Endothelial cell of umbilical vein (primary cell): Measurements from ENCODE around the gene THOP1. TPM values are rescaled to one million over a fixed set of nuclear protein-coding genes. Genes with fewer than 3 reads are reported as not detected.

Experiments
- BruUV-seq: library from RNA; stranded (reverse); fragments of 400-500 nt; replicated peaks from 2 replicates; lab custom pipeline; 2021; lab: Mats Ljungman, UMichigan
- CTCF ChIA-PET: fragments of 300-600, 350-600 bp; sonication (Branson Sonifier 250); formaldehyde crosslinking; loops from one replicate; lab custom pipeline; 2021; ENCODE audit warnings: antibody characterized with exemption, inconsistent platforms; lab: Charles Lee
- POLR2A ChIA-PET: fragments of 300-600, 350-600 bp; sonication (Branson Sonifier 250); formaldehyde crosslinking; loops from one replicate; lab custom pipeline; 2021; ENCODE audit warnings: antibody characterized with exemption, inconsistent platforms; lab: Charles Lee
- DNase-seq: peaks from one replicate; pipeline ENCODE4 v3.0.0-alpha.2; 2011; ENCODE audit warnings: low read depth, low spot score
- FAIRE-seq: peaks from 2 replicates; lab custom pipeline; 2011; peaks lifted over from hg19 to GRCh38; lab: Jason Lieb, UNC
- H2AFZ ChIP-seq: 2 replicates; pipeline ENCODE4 v1.6.0; 2012; ENCODE audit warnings: low read depth, low read length, control low read depth, inconsistent platforms
- H3K27ac ChIP-seq: 2 replicates; pipeline ENCODE4 v1.5.1; 2011; ENCODE audit warnings: low read depth, mild to moderate bottlenecking, control low read depth, low read length, moderate library complexity; ENCODE audit not compliant: insufficient read depth
- H3K27me3 ChIP-seq, 2 experiments: 2 replicates each; pipeline versions ENCODE4 v1.6.0 to v1.6.1; 2011; ENCODE audit warnings: low read length in 2 of 2, mixed read lengths in 1 of 2; ENCODE audit not compliant: control insufficient read depth in 2 of 2, insufficient read depth in 2 of 2
- H3K36me3 ChIP-seq, 2 experiments: 2 replicates in 1 of 2; 3 replicates in 1 of 2; pipeline ENCODE4 v1.5.1; 2011; ENCODE audit warnings: low read length in 2 of 2, mild to moderate bottlenecking in 1 of 2, moderate library complexity in 1 of 2; ENCODE audit not compliant: control insufficient read depth in 2 of 2, insufficient read depth in 2 of 2; ENCODE audit errors: extremely low read depth in 1 of 2
- H3K4me1 ChIP-seq: 3 replicates; pipeline ENCODE4 v1.5.1; 2011; ENCODE audit warnings: mild to moderate bottlenecking, low read length; ENCODE audit not compliant: control insufficient read depth, insufficient read depth; ENCODE audit errors: extremely low read depth
- H3K4me2 ChIP-seq: 2 replicates; pipeline ENCODE4 v1.6.1; 2011; ENCODE audit warnings: low read length, control low read depth, mixed read lengths; ENCODE audit not compliant: insufficient read depth
- H3K4me3 ChIP-seq, 3 experiments: fragments of 200-600 bp in 1 of 3; sonication (generic), shearing (Covaris generic) in 1 of 3; replicated peaks in 1 of 3; 2 replicates each; pipeline ENCODE4 v1.5.1; 2011 to 2016; ENCODE audit warnings: control low read depth in 3 of 3, low read length in 3 of 3, mild to moderate bottlenecking in 2 of 3, inconsistent platforms in 1 of 3, low read depth in 1 of 3, moderate library complexity in 1 of 3; ENCODE audit not compliant: insufficient read depth in 1 of 3
- H3K79me2 ChIP-seq: 2 replicates; pipeline ENCODE4 v1.6.0; 2012; ENCODE audit warnings: low read length, inconsistent platforms; ENCODE audit not compliant: control insufficient read depth, insufficient read depth
- H3K9ac ChIP-seq: replicated peaks from 2 replicates; pipeline ENCODE3; 2011; ENCODE audit warnings: low read length, control low read depth; ENCODE audit not compliant: insufficient read depth; ENCODE audit errors: extremely low read depth
- H3K9me1 ChIP-seq: replicated peaks from 3 replicates; pipeline ENCODE4 v1.6.0; 2011; ENCODE audit warnings: mild to moderate bottlenecking, low read length; ENCODE audit not compliant: control insufficient read depth, insufficient read depth; ENCODE audit errors: extremely low read depth
- H3K9me3 ChIP-seq: replicated peaks from 2 replicates; pipeline ENCODE4 v1.5.1; 2012; ENCODE audit warnings: low read length, inconsistent platforms; ENCODE audit not compliant: control insufficient read depth, insufficient read depth
- H4K20me1 ChIP-seq: replicated peaks from 2 replicates; pipeline ENCODE3; 2011; ENCODE audit warnings: mild to moderate bottlenecking, low read length; ENCODE audit not compliant: control insufficient read depth, insufficient read depth; ENCODE audit errors: extremely low read depth
- CTCF ChIP-seq, 2 donors: IDR thresholded peaks; 1 replicate in 1 of 2; 2 replicates in 1 of 2; pipeline ENCODE4 v1.5.1; 2011; ENCODE audit warnings: low read length in 2 of 2, mild to moderate bottlenecking in 2 of 2, moderate library complexity in 2 of 2, control low read depth in 1 of 2, inconsistent platforms in 1 of 2, low read depth in 1 of 2; ENCODE audit not compliant: insufficient read depth in 1 of 2; ENCODE audit errors: extremely low read depth in 1 of 2
- FOS ChIP-seq: IDR thresholded peaks from 2 replicates; pipeline ENCODE4 v1.6.1; 2011; ENCODE audit warnings: mild to moderate bottlenecking, low read length, moderate library complexity, borderline replicate concordance; ENCODE audit not compliant: insufficient read depth
- GATA2 ChIP-seq: IDR thresholded peaks from 2 replicates; pipeline ENCODE4 v1.7.0; 2011; ENCODE audit warnings: low read depth, mild to moderate bottlenecking, moderate library complexity, mixed read lengths, low read length; ENCODE audit not compliant: insufficient read length, insufficient read depth
- JUN ChIP-seq: IDR thresholded peaks from 2 replicates; pipeline ENCODE4 v1.6.1; 2011; ENCODE audit warnings: borderline replicate concordance, low read depth; ENCODE audit not compliant: insufficient read length, insufficient read depth
- MAX ChIP-seq: IDR thresholded peaks from 2 replicates; pipeline ENCODE4 v1.6.1; 2011; ENCODE audit not compliant: insufficient read depth, insufficient read length
- POLR2A ChIP-seq: IDR thresholded peaks from 2 replicates; pipeline ENCODE4 v1.6.1; 2012; ENCODE audit warnings: low read depth, mild to moderate bottlenecking, control low read depth, low read length
- POLR2AphosphoS5 ChIP-seq: IDR thresholded peaks from 2 replicates; pipeline ENCODE4 v1.6.1; 2012; ENCODE audit warnings: low read depth, mild to moderate bottlenecking, control low read depth, low read length, moderate library complexity; ENCODE audit not compliant: insufficient read depth
- dilution Hi-C: fragments of 300-500 bp; cut with MboI; formaldehyde crosslinking; loops from one replicate; pipeline ENCODE4 v1.15.0; 2019; ENCODE audit warnings: low sequenced_read_pairs; ENCODE audit not compliant: extremely low pct_ligation_motif_present
- intact Hi-C: fragments of 100-400 bp; cut with micrococcal nuclease; formaldehyde crosslinking; loops from one replicate; pipeline ENCODE4 v1.10.0; 2022
- polyA plus RNA-seq, 4 experiments: library from polyadenylated mRNA; depleted of rRNA in 3 of 4; stranded (reverse) in 3 of 4; unstranded in 1 of 4; fragments of >200 nt; gene quantifications; 2 replicates each; pipeline versions ENCODE4 v1.2.1 to v1.2.3, GENCODE V29; 2011 to 2012; ENCODE audit warnings: missing spikeins in 1 of 4
- total RNA-seq: library from RNA; stranded (reverse); gene quantifications from 2 replicates; pipeline ENCODE4 v1.2.3, GENCODE V29; 2021

The THOP1 gene
- total and polyA plus RNA-seq, 2 donors (not counting 3 experiments of a cell fraction or from before 2014, with no cell fraction given): 88.0 to 115 TPM

- Histone ChIP-seq H2AFZ (no peak overlapping the region), H3K27me3 (no peaks in the 10 kb centered on the region), H3K4me1 (peaks cover 14% of the 10 kb centered on the region), H3K27ac (no peak overlapping the region), H4K20me1 (no peaks in the 10 kb centered on the region), H3K4me2 (no peak overlapping the region), H3K79me2 (peaks cover 21% of the 10 kb centered on the region), H3K4me3 (no peak overlapping the region), H3K9me3 (no peaks in the 10 kb centered on the region), H3K36me3 (peaks cover 0 to 2% of the 10 kb centered on the region in 2 experiments), H3K9me1 (no peaks in the 10 kb centered on the region), H3K9ac (no peak overlapping the region)
- intact Hi-C loops: no loop called here
- ChIA-PET POLR2A (no interaction called here), CTCF (no interaction called here)
- TF ChIP-seq POLR2A (no peak), JUN (no peak), POLR2AphosphoS5 (no peak), GATA2 (no peak), CTCF (IDR thresholded peaks at IDR 0.05; ENCODE audit: extremely low read depth in 1 of 2, insufficient read depth in 1 of 2, low read depth in 1 of 2, low read length in 2 of 2) (no peak), MAX (no peak), FOS (no peak)
- no TSS peak for BruUV-seq
- no peak for DNase-seq
- no peak for FAIRE-seq
- dilution Hi-C loops: no loop called here
Observed at GRCh38 chr19:2846180-2846894, 61.0 kb downstream of the THOP1 start.
